Measurements from ENCODE around the gene PCBP3.

GRCh38 chr21:45820171-45821091, 176.9 kb downstream of the PCBP3 start:
- TF ChIP-seq CTCF (IDR thresholded peaks at IDR 0.05) (peak; percentile 84), ZFX (IDR thresholded peaks at IDR 0.05; ENCODE audit: borderline replicate concordance) (no peak)

All from 22Rv1 (cell line).